RWPE1 (cell line): ENCODE measurements around the gene BRD3OS.

ENCODE experiments used
- CTCF ChIA-PET: fragments of 350-600 bp; sonication (Branson Sonifier 250); formaldehyde crosslinking; extraction: SDS; loops from one replicate; lab custom pipeline; 2021; lab: Yijun Ruan, JAX
- POLR2A ChIA-PET: fragments of 400-600 bp; formaldehyde crosslinking; extraction: SDS; loops from one replicate; lab custom pipeline; 2020; ENCODE audit warnings: antibody characterized with exemption; ENCODE audit not compliant: low non-redundant PET; lab: Yijun Ruan, JAX
- DNase-seq: peaks from one replicate; pipeline ENCODE4 v3.0.0; 2012; ENCODE audit warnings: low spot score
- H3K27ac ChIP-seq: fragments of 450-650 bp; 2 replicates; pipeline ENCODE4 v1.5.1; 2017
- TF ChIP-seq, protein P1 (sequence below): fragments of 450-650 bp; conservative IDR thresholded peaks from 2 replicates; pipeline ENCODE4 v1.5.1; 2017; ENCODE audit warnings: low read depth, mild to moderate bottlenecking

BRD3OS gene

GRCh38 chr9:134011401-134011800 lies 13.9 kb upstream of the BRD3OS start:
- DNase-seq: no peak
- TF ChIP-seq, protein P1, sequence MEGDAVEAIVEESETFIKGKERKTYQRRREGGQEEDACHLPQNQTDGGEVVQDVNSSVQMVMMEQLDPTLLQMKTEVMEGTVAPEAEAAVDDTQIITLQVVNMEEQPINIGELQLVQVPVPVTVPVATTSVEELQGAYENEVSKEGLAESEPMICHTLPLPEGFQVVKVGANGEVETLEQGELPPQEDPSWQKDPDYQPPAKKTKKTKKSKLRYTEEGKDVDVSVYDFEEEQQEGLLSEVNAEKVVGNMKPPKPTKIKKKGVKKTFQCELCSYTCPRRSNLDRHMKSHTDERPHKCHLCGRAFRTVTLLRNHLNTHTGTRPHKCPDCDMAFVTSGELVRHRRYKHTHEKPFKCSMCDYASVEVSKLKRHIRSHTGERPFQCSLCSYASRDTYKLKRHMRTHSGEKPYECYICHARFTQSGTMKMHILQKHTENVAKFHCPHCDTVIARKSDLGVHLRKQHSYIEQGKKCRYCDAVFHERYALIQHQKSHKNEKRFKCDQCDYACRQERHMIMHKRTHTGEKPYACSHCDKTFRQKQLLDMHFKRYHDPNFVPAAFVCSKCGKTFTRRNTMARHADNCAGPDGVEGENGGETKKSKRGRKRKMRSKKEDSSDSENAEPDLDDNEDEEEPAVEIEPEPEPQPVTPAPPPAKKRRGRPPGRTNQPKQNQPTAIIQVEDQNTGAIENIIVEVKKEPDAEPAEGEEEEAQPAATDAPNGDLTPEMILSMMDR: no peak
- ChIA-PET POLR2A (no interaction called here), CTCF (interaction anchor here (0.9 kb wide), 1 partner anchor 17 kb away, joined by 4 read pairs; no protein-coding TSS in a partner anchor)
- H3K27ac ChIP-seq: no peak overlapping the region

GRCh38 chr9:134014946-134015345 lies 10.3 kb upstream of the BRD3OS start:
- H3K27ac ChIP-seq: no peak overlapping the region
- CTCF ChIA-PET: no interaction called here
- TF ChIP-seq, protein P1: no peak
- DNase-seq: no peak
- POLR2A ChIA-PET: no interaction called here

- DNase-seq: no peak
- CTCF ChIA-PET: interaction anchor here (0.7 kb wide), 1 partner anchor 419 kb away, joined by 4 read pairs; no protein-coding TSS in a partner anchor
Measured at GRCh38 chr9:134024214-134024792, 978 bp upstream of the BRD3OS start.

GRCh38 chr9:134025606-134026541 lies 593 bp downstream of the BRD3OS start:
- H3K27ac ChIP-seq: peak overlapping the region; percentile 88
- CTCF ChIA-PET: interaction anchor here (0.6 to 1.2 kb wide), 7 partner anchors 9 to 1031 kb away, joined by 3 to 6 read pairs (median 3); no protein-coding TSS in a partner anchor
- TF ChIP-seq, protein P1: peak; percentile 70
- POLR2A ChIA-PET: interaction anchor here (0.6 to 0.7 kb wide), 2 partner anchors 151 to 368 kb away, joined by 3 to 5 read pairs; no protein-coding TSS in a partner anchor
- peak; percentile 51 for DNase-seq

More at GRCh38 chr9:134024214-134024792, 978 bp upstream of the BRD3OS start:
- POLR2A ChIA-PET: interaction anchor here (0.5 kb wide), 1 partner anchor 668 kb away, joined by 4 read pairs; no protein-coding TSS in a partner anchor
- peak overlapping the region; percentile 88 for H3K27ac ChIP-seq
- TF ChIP-seq, protein P1: no peak

DNA sequence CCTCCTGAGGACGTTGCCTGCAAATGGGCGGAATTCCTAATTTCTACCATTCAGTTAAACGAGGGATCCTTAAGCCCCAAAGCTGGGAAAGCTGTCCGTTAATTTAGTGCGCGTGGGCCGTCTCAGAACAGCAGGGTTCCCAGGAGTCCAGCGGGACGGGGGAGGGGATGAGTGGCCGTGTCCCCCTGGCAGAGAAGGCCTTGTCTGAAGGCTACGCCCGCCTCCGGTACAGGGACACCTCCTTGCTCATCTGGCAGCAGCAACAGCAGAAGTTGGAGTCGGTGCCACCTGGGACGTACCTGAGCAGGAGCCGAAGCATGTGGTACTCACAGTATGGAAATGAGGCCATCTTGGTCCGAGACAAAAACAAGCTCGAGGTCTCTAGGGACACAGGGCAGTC lies 1.3 kb downstream of the BRD3OS start:
- H3K27ac ChIP-seq: peak overlapping the region; percentile 88
- TF ChIP-seq, protein P1: no peak
- ChIA-PET CTCF (interaction anchor here (0.6 to 1.2 kb wide), 4 partner anchors 8 to 38 kb away, joined by 3 to 4 read pairs (median 4); no protein-coding TSS in a partner anchor), POLR2A (no interaction called here)
- no peak for DNase-seq

DNA sequence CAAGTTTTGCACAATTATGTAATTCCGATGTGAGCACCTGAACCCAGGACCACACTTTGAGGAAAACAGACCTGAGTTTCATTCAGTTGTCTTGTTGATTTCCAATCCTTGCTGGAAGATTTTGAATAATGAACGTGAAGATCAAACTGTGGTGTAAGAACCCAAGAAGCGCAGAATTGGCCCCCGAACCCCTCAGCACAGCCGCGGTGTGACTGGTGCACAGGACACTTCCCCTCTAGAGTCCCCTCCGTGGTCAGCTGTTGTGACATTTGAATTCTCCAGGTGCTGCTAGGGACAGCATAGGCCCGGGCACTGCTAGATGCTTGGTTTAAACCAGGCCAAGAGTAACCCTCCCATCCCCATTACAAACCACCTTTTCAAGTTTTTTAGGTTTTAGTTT lies 1.7 kb downstream of the BRD3OS start:
- ChIA-PET POLR2A (no interaction called here), CTCF (interaction anchor here (0.6 to 0.8 kb wide), 3 partner anchors 9 to 23 kb away, joined by 3 to 4 read pairs (median 3); no protein-coding TSS in a partner anchor)
- TF ChIP-seq, protein P1: no peak
- peak overlapping the region; percentile 88 for H3K27ac ChIP-seq
- no peak for DNase-seq
